Transverse colon (tissue), 4 donors: Measurements from ENCODE around the gene XRCC5. TPM values are rescaled to one million over a fixed set of nuclear protein-coding genes. Genes with fewer than 3 reads are reported as not detected.

Experiments used
- DNase-seq: peaks from one replicate; pipeline ENCODE4 v3.0.0-alpha.2; 2019
- H3K27ac ChIP-seq, 4 donors: fragments of 200-600 bp; sonication (generic); 2 replicates each; pipeline ENCODE4 v1.5.1; 2016 to 2018; ENCODE audit warnings: inconsistent platforms in 4 of 4
- H3K27me3 ChIP-seq: fragments of 200-600 bp; sonication (generic); 2 replicates; pipeline ENCODE4 v1.5.1; 2017; ENCODE audit warnings: inconsistent platforms
- H3K36me3 ChIP-seq, 4 donors: fragments of 200-600 bp; sonication (generic); 2 replicates each; pipeline ENCODE4 v1.5.1; 2017 to 2019; ENCODE audit warnings: inconsistent platforms in 4 of 4
- H3K4me1 ChIP-seq, 4 donors: fragments of 200-600 bp; sonication (generic); 2 replicates each; pipeline ENCODE4 v1.5.1; 2017 to 2020; ENCODE audit warnings: inconsistent platforms in 4 of 4
- H3K4me3 ChIP-seq, 4 donors: fragments of 200-600 bp; sonication (generic); 1 replicate in 1 of 4; 2 replicates in 3 of 4; pipeline versions ENCODE4 v1.5.1 to v1.6.1; 2017 to 2019; ENCODE audit warnings: inconsistent platforms in 4 of 4
- H3K9me3 ChIP-seq, 2 donors: fragments of 200-600 bp; sonication (generic); 2 replicates each; pipeline ENCODE4 v1.5.1; 2017 to 2019; ENCODE audit warnings: inconsistent platforms in 2 of 2
- EP300 ChIP-seq: sonication (generic); formaldehyde crosslinking; IDR thresholded peaks from one replicate; pipeline ENCODE4 v1.6.1; 2017; ENCODE audit warnings: antibody characterized with exemption, low read depth
- POLR2A ChIP-seq: fragments of 450-650 bp; IDR thresholded peaks from one replicate; pipeline ENCODE4 v1.6.1; 2016; ENCODE audit warnings: antibody characterized with exemption, mild to moderate bottlenecking, moderate library complexity
- POLR2AphosphoS5 ChIP-seq, 3 donors: sonication (generic); formaldehyde crosslinking; IDR thresholded peaks; one replicate each; pipeline ENCODE4 v1.6.1; 2016; ENCODE audit warnings: antibody characterized with exemption in 3 of 3
- WGBS, 2 donors: methylation state at CpG; one replicate each; pipeline ENCODE4 v1.1.5; 2018; ENCODE audit warnings: low coverage in 1 of 2; 5-methylcytosine and 5-hydroxymethylcytosine counted together
- in situ Hi-C, 4 donors: fragments of 200-750 bp; cut with MboI; loops; one replicate each; pipeline versions ENCODE4 v1.15.0 to v1.15.1; 2017; ENCODE audit warnings: low sequenced_read_pairs in 3 of 4, low pct_ligation_motif_present in 1 of 4, low pct_unique_long_range_greater_than_20kb in 1 of 4
- intact Hi-C: fragments of 100-400 bp; cut with DNase I; formaldehyde crosslinking; loops from one replicate; pipeline ENCODE4 v1.15.1; 2023; ENCODE audit warnings: low total_unique reads
- total RNA-seq, 4 donors: library from RNA; depleted of rRNA; stranded (reverse); fragments of >200 nt; gene quantifications; one replicate each; pipeline ENCODE4 v1.1.0, GENCODE V29; 2016
- TF ChIP-seq, protein P1 (sequence below), 5 experiments: fragments of 200-600 bp in 3 of 5; fragments of 450-650 bp in 2 of 5; sonication (generic) in 3 of 5; IDR thresholded peaks; 1 replicate in 2 of 5; 2 replicates in 3 of 5; pipeline ENCODE4 v1.5.1; 2016 to 2017; ENCODE audit warnings: antibody characterized with exemption in 5 of 5, inconsistent platforms in 3 of 5, mild to moderate bottlenecking in 2 of 5, moderate library complexity in 1 of 5

XRCC5 gene
- total RNA-seq, 4 donors from 2014 or later: 75.6 to 120 (median 101) TPM

DNA sequence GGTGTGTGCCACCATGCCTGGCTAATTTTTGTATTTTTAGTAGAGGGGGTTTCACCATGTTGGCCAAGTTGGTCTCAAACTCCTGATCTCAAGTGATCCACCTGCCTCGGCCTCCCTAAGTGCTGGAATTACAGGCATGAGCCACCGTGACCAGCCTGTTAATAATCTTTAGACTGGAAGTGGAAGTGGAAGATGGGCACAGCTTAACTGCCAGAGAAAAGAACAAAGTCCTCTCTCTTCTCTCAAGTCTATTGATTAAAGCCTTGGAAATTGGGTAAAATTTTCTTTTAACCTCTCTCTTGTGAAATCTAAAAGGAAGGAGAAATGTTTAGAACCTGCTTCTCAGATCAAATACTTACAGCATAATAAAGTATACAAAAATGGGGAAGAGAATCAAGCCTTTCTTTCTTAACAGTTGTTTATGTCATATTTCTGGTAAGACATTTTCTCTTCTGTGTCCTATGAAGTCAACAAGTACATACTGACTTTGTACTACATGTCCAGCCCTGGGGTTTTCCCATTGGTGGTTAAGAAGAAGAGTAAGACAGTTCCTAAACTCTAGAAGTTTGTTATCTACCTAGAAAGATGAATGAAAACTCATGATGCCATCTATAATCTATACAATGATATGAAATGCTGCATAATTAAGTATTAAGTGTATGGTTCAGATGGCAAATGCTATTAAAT, 22.8 kb upstream of the XRCC5 start:
- in situ Hi-C loops (no loop called here), intact Hi-C loops (no loop called here)
- Histone ChIP-seq H3K9me3 (no peaks in the 10 kb centered on the region), H3K4me3 (no peak overlapping the region), H3K27ac (no peak overlapping the region), H3K4me1 (peaks cover 0 to 8% (median 2%) of the 10 kb centered on the region in 4 donors), H3K27me3 (no peaks in the 10 kb centered on the region), H3K36me3 (no peaks in the 10 kb centered on the region)
- no peak for DNase-seq
- 57 to 76% methylated on average over 1 to 2 of the region's 2 CpGs for WGBS, 2 donors
- no peak for TF ChIP-seq POLR2A
- TF ChIP-seq, protein P1, sequence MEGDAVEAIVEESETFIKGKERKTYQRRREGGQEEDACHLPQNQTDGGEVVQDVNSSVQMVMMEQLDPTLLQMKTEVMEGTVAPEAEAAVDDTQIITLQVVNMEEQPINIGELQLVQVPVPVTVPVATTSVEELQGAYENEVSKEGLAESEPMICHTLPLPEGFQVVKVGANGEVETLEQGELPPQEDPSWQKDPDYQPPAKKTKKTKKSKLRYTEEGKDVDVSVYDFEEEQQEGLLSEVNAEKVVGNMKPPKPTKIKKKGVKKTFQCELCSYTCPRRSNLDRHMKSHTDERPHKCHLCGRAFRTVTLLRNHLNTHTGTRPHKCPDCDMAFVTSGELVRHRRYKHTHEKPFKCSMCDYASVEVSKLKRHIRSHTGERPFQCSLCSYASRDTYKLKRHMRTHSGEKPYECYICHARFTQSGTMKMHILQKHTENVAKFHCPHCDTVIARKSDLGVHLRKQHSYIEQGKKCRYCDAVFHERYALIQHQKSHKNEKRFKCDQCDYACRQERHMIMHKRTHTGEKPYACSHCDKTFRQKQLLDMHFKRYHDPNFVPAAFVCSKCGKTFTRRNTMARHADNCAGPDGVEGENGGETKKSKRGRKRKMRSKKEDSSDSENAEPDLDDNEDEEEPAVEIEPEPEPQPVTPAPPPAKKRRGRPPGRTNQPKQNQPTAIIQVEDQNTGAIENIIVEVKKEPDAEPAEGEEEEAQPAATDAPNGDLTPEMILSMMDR (IDR thresholded peaks at IDR 0.05): no peak
- no peak for TF ChIP-seq EP300
- TF ChIP-seq POLR2AphosphoS5 (IDR thresholded peaks at IDR 0.05): no peak

DNA sequence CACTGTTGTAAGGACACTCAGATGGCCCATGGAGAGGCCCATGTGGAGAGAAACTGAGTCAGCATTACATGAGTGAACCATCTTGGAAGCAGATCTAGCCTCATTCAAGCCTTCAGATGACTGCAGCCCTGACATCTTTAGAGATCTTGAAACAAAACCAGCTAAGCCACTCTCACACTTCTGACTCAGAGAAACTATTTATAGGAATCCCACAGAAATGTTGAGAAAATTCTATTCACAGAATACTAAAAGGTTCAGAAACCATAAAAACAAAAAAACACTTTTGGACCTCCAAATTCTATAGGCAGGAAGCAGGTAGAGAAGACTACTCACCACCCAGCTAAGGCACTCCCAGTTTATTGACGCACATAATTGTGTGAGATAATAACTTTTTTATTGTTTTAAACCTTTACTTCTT, 18.8 kb upstream of the XRCC5 start:
- H3K9me3 ChIP-seq: no peaks in the 10 kb centered on the region
- intact Hi-C loops (no loop called here), in situ Hi-C loops (no loop called here)
- H3K4me3 ChIP-seq: no peak overlapping the region
- H3K27ac ChIP-seq: no peak overlapping the region
- no peaks in the 10 kb centered on the region for H3K27me3 ChIP-seq
- TF ChIP-seq EP300 (no peak), POLR2A (no peak), POLR2AphosphoS5 (IDR thresholded peaks at IDR 0.05) (no peak)
- TF ChIP-seq, protein P1 (IDR thresholded peaks at IDR 0.05): no peak
- H3K36me3 ChIP-seq: no peaks in the 10 kb centered on the region
- 40 to 57% methylated on average over 1 of the region's 1 CpG for WGBS, 2 donors
- no peaks in the 10 kb centered on the region for H3K4me1 ChIP-seq
- no peak for DNase-seq

DNA sequence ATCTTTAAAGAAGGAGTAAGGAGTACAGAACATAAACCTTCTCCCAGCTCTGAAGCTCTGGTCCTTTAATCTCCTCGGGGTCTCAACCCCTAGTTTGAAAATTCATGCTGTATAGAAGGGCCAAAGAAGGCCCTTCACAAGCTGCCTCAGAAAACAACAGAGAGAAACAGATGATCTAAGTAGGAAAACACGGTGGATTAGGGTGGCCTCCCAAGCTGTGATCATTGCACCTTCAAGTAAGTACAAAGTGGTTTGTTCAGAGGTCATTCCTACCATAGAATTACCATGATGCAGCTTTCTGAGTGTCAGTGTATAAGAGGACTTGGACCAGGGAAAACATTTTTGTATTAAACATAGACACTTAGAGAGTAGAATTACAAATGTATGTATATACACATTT, 16.5 kb upstream of the XRCC5 start:
- H3K4me3 ChIP-seq: no peak overlapping the region
- no peaks in the 10 kb centered on the region for H3K36me3 ChIP-seq
- DNase-seq: no peak
- TF ChIP-seq, protein P1 (IDR thresholded peaks at IDR 0.05): no peak
- TF ChIP-seq EP300 (no peak), POLR2A (no peak)
- WGBS, 2 donors: 75 to 88% methylated on average over 1 to 2 of the region's 2 CpGs
- no peaks in the 10 kb centered on the region for H3K4me1 ChIP-seq
- intact Hi-C loops (no loop called here), in situ Hi-C loops (no loop called here)
- H3K27ac ChIP-seq: no peak overlapping the region
- no peaks in the 10 kb centered on the region for H3K27me3 ChIP-seq
- no peaks in the 10 kb centered on the region for H3K9me3 ChIP-seq

DNA sequence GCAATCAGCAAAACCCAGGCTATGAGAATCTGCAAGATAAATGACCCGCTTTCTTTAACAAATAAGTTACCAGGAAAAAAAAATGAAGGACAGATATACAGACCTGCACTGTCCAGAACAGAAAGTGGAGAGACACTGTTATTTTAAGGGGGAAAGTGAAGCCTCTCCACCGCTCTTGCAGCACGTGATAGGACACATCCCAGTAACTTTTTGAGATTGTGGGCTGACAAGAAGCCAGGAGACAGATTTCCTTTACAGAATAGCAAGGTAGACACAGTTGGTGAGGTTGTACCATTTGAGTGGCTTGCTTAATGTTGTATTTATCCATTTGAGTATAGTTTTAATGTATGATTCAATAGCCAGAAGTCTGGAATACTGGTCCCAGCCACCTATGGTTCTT, 14.4 kb upstream of the XRCC5 start:
- Histone ChIP-seq H3K36me3 (no peaks in the 10 kb centered on the region), H3K4me3 (no peak overlapping the region), H3K27ac (no peak overlapping the region), H3K9me3 (no peaks in the 10 kb centered on the region), H3K27me3 (no peaks in the 10 kb centered on the region), H3K4me1 (no peaks in the 10 kb centered on the region)
- 89 to 90% methylated on average over 3 of the region's 3 CpGs for WGBS, 2 donors
- TF ChIP-seq, protein P1 (IDR thresholded peaks at IDR 0.05): no peak
- TF ChIP-seq POLR2A: no peak
- no peak for TF ChIP-seq POLR2AphosphoS5 (IDR thresholded peaks at IDR 0.05)
- no peak for TF ChIP-seq EP300
- intact Hi-C loops (no loop called here), in situ Hi-C loops (no loop called here)
- DNase-seq: no peak
